ENCODE data around the gene CLIC1. TPM values are rescaled to one million over a fixed set of nuclear protein-coding genes. Genes with fewer than 3 reads are reported as not detected.
"Not testable (repeated sequence)": the region's sequence is repeated elsewhere in the genome, so short reads cannot be mapped to it uniquely, and the experiment has no call there.

Gene CLIC1
- total RNA-seq, 1 donor from 2014 or later: 425 TPM

DNA sequence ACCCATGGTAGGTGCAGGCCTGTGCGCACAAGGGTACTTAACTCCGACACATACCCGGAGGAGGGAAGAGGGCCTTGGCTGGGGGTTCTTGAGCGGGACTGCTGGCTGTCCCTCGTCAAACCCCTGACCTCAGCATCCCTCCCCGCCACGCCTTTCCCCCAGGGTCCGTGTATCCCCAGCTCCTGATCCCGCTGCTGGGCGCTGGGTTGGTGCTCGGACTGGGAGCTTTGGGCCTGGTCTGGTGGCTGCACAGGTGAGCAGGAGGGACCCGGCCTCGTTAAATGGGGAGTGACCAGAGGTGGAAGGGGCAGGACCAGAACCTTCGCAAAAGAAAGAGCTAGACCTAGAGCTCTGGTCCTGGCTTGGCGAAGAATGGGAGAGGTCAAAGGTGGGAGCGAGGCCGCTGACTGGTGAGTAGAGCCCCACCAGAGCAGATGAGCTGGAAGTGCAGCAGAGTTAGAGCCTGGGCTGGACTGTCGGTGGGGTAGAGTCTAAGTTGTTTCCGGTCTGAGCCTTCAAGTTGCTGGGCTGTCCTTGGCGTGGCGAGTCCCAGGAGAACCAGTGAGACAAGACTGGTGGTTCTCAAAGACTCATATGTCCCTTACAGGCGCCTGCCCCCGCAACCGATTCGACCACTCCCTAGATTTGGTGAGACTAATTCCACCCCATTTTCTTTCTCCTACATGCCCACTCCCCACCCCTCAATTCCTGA, 12.2 kb downstream of the CLIC1 start:
- DNase-seq (ENCODE audit: low read depth): no peak

DNA sequence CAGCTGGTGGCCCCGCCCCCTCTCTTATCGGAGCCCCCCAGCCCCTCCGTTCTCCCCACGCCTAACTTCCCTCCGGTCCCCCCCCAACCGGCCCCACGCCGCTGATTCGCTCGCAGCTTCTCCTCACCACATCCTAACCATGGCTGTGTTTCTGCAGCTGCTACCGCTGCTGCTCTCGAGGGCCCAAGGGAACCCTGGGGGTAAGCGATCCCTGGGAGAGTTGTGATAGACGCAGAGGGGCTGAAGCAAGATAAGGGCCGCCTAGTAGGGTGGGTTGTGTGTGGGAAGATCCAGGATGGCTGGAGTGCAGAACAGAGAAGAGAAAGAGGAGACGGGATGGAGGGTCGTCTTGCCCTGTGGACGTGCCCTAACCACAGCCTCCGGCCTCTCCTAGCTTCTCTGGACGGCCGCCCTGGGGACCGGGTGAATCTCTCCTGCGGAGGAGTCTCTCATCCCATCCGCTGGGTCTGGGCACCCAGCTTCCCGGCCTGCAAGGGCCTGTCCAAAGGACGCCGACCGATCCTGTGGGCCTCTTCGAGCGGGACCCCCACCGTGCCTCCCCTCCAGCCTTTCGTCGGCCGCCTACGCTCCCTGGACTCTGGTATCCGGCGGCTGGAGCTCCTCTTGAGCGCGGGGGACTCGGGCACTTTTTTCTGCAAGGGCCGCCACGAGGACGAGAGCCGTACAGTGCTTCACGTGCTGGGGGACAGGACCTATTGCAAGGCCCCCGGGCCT, 12.9 kb downstream of the CLIC1 start, which contains the start of gene MPIG6B:
Gene MPIG6B (plus strand): TSS at position 129 of the 735 bp plus-strand sequence. CDS start 11 bp downstream, at position 140.
- DNase-seq (ENCODE audit: low read depth): no peak

DNA sequence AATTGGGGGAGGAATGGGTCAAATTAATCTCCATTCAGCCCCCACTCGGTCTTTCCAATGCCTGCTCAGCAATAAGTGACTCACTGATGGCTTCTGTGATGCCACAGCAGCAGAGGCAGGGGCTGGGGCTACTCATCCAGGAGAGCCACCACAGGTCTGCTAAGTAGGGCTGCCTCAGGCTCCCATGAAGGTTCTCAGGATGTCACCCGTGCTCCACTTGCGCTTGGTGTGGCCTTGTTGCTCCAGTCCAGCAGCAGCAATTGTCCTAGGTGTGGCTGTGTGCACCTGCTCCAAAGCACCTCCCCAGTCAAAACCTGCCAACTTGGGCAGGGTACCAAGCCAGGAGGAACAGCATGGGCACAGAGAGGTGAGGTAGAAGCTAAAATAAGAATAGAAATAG, 14.2 kb downstream of the CLIC1 start:
- no peak for DNase-seq (ENCODE audit: low read depth)

DNA sequence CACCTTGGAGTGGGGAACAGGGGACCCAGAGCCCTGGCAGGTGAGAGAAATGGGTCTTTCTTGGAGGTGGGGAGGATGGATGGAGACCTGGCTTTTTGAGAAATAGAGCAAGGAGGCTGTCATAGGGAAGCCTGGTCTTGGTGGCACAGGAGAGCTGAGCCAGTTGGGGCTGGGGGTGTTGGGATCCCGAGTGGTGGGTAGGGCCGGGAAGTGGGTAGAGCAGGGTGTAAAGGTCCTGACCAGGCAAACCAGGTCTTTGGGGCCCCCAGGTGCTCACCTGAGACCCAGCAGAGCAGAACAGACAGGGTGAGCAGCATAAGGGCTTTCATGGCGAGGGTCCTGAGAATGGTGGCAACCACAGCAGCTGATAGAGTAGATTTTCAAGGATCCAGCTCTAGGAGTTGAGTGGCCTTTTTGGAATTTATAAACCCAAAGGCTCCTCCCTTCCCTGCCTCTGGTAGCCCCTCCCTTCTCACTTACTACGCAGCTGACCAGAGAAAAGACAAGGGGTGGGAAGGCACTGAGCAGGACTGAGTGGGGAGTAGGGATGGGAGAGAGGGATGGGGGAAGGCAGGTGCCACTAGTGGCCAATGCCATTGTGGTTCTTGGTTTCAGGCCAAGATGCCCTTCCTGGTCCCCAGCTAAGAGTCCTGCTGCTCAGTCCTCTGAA, 14.8 kb downstream of the CLIC1 start, which contains the start of gene LY6G6C:
Gene LY6G6C (minus strand): TSS at position 396 of the 670 bp plus-strand sequence. CDS start 67 bp downstream, at position 329.
- DNase-seq (ENCODE audit: low read depth): no peak

DNA sequence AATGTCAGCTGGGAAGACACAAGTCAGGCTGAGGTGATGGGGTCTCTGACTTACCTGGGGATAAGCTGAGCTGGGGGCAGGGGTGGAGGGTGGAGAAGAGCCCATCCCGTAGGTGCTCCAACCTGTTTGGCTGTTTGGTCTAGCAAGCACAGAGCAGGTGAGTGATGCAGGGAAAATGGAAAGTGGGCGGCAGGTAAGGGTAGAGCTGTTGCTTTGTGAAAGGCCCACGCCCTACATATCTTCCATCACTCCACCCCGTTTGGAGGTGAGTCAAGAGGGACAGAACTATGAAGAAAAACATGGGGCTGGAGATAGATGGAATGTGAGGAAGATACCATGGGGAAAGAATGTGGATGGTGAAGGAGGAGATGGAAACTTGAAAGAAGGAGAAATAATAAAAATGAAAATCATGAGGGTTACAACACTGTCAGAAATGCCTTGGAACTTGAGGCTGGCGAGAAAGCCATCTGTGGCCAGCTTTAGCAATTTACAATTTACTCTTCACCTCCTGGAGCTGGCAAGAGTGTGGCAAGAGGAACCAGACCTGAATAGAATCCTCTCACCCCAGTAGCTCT, 16.0 kb downstream of the CLIC1 start:
- no peak for DNase-seq (ENCODE audit: low read depth)

DNA sequence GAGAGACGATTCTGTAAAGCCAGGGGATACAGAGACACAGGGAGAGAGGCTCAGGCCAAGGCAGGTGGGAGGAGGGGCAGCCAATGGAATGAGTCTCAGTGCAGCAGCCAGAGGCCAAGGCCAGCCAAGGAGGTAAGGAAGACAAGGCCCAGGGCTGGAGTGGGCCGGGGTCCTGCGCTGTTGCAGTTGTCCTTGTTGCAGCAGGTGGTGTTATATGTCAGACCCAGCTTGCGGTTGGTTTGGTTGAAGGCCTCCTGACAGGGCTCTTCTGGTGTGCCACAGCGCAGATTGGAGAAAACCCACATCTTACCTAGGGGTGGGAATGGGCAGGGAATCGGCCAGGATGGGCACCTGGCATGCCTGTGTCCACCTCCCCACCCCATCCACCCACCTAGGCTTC, 17.3 kb downstream of the CLIC1 start:
- DNase-seq (ENCODE audit: low read depth): no peak

DNA sequence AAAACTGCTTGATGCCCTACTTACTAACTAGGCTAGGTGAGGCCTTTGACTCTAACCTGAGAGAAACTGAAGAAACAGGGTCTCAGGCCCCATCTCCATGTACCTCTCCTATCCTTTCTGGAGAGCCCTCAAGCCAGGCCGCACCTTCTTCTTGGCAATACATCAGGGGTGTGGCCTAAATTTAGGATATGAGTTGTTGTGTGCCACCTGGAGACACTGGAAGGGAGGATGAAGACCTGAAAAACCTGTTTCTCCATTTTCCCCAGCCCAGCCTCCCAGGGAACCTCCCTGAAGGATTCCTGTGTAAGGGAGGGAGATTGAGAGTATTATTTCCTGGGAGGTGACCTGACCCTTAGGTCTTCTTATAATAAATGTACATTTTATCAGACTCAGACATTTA, 18.1 kb downstream of the CLIC1 start:
- DNase-seq (ENCODE audit: low read depth): no peak

DNA sequence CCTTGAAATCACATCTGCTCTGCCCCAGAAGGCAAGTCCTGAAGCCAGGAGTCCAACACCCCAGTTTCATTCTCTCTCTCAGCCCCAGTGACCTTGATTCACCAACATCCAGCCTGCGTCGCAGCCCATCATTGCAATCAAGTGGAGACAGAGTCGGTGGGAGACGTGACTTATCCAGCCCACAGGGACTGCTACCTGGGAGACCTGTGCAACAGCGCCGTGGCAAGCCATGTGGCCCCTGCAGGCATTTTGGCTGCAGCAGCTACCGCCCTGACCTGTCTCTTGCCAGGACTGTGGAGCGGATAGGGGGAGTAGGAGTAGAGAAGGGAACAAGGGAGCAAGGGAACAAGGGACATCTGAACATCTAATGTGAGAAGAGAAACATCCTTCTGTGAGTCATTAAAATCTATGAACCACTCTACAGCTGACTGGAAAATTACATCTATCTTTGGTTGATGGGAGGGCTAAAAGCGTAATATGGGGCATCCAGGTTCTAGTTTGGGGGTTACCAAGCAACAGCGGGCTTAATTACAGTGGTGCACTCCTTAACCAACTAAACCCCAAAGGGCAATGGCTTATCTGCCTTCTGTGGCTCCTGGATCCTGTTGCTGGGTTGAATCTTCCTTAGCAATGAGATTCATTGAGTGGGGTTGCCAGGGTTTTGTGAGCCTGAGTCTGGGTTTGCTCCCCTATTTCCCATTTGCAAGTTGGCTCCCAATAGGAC, 18.7 kb downstream of the CLIC1 start:
- no peak for DNase-seq (ENCODE audit: low read depth)

DNA sequence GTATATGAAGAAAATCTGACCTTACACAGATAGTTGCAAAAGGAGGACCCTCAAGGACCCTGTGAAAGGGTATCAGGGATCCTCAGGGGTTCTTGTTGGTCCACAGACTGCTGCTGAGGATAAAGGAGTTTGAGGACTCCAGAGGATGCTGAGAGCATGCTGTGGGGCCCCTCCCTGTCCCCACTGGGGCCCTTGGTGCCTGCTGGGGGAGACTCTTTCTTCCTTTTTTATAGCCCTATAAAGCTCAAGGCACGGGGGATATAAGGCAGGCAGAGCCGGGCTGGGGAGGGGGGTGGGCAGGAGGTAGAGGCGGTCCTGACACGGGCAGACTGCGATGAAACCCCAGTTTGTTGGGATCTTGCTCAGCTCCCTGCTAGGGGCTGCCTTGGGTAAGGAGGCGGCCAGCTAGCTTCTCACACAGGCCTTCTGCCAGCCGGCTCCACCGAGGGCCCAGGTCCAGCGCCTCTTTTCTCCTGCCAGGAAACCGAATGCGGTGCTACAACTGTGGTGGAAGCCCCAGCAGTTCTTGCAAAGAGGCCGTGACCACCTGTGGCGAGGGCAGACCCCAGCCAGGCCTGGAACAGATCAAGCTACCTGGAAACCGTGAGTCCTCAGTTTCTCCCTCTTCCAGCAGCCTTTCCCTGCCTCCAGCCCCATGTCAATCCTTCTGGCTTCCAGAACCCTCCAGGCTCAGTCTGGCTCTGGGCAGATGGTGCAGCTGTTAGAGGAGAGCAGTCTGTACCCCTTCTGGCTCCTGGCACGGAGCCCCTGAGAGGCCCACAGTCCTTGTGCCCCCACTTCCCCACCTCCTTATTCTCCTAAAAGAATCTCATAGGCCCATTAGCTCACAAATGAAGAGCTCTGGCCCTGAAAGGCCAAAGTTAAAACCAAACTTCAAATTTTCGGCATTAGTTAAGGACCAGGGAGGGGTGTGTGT, 21.0 kb downstream of the CLIC1 start, which contains the start of gene LY6G6D:
Gene LY6G6D (plus strand): TSS at position 327 of the 937 bp plus-strand sequence. CDS start 8 bp downstream, at position 335.
- DNase-seq (ENCODE audit: low read depth): no peak

DNA sequence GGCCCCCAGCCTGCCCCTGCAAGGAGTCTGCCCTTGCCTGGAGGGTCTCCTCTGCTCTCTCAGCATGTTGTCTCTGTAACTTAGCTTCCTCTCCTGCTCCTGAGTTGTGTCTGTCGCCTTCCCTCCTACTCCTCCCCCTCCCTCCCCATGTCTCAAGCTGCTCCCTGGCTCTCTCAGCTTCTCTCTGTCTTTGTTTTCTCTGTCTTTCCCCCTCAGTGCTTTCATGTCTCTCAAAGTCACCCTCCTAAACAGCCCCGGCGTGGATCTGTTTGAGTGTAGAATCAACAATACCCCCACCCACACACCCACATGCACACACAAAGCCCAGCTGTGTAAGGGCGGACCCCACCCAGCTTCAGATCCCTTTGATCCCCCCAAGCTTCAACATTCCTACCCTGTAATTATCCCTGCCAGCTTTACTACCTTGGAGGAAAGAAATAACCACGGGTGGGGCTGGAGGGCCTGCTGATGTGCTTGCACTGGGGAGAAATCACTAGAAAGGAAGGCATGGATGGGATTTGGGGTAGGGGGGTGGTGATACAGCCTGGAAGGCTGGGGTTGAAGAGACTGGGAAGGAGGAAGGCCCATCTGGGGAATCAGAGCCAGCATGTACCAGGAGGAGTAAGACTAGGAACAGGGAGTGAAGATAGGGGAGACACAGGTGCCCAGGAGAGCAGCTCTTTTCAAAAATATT, 22.2 kb downstream of the CLIC1 start:
- DNase-seq (ENCODE audit: low read depth): no peak

DNA sequence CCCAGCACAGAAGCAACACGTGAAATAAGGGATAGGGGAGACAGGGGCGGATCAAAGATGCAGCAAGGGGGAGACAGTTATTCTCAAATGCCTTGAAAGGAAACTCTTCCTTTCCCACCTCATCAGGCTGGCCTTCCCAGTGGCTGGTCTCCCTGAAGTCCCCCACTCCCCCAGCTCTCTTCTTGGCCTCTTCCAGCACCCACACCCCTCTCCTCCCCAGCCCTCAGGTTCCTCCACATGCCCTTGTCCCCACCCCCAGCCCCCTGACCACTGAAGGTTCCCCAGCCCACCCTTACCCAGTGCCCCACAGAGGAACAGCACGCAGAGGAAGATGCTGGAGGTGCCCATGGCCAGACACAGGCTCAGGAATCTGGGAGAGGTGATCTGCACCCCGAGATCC, 22.9 kb downstream of the CLIC1 start:
- no peak for DNase-seq (ENCODE audit: low read depth)

DNA sequence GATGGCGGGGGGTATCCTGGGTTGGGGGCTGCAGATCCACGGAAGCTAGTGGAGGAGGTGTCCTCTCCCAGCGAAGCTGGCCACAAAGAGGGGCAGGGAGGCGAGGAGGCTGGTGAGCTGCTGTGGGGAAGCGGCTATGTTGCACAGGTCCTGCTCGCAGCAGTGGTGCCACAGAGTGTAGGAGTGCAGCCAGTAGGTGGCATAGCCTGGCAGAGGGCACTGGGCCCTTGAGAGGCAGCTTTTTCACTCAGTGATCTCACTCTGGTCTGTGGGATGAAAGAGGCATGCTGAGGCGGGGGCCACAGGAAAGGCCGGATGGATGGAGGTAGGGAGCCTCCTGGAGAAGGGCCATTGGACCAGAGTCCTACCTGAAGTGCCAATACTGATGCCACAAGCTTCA, 24.0 kb downstream of the CLIC1 start:
- DNase-seq (ENCODE audit: low read depth): peak; percentile 8

DNA sequence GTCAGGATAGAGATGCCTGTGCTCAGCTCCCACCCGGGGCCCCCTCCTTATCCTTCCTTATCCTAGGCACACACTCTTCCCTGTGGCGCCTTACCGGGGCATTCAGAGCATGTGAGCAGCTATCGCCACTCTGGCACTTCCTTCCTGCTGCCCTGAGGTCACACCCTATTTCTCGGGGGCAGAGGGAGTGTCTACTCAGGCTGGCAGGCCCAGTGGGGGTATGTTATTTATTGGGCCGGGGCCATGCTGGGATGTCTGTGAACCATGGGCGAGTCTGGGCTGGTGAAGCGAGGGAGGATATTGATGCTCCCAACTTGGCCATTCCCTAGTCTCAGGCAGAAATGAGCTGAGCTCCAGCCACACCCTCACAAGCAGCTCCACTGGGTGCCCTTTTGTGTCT, 25.1 kb downstream of the CLIC1 start:
- no peak for DNase-seq (ENCODE audit: low read depth)

DNA sequence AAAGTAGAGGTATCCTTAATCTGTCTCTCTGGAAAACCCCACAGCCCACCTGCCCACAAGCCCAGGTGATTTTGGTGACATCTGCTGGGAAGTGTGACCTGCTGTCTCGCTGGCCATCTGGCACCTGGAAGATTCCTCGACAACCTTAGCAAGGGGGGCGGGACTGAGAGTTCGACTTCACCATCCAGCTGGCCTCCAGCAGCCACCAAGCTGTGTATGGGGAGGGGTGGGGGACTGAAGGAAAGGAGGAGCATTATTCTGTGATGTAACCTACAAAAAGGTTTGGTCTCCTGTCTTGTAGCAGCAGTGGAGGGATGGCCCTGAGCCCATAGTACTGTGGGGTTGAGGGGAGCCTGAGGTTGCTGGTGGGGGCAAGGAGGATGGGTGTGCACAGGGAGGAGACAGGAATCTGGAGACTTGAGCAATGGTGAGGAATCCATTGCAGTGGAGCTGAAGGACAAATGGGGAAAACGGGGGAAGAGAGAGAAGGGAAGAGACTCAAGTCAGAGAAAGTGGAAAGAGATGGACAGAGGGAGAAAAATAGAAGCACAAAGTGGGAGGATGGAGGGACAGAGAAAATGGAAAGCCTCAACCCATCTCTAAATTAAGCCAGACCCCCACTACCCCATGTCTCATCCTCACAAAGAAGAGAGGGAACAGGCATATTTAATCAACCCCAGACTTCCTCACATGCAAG, 25.7 kb downstream of the CLIC1 start:
- DNase-seq (ENCODE audit: low read depth): no peak

DNA sequence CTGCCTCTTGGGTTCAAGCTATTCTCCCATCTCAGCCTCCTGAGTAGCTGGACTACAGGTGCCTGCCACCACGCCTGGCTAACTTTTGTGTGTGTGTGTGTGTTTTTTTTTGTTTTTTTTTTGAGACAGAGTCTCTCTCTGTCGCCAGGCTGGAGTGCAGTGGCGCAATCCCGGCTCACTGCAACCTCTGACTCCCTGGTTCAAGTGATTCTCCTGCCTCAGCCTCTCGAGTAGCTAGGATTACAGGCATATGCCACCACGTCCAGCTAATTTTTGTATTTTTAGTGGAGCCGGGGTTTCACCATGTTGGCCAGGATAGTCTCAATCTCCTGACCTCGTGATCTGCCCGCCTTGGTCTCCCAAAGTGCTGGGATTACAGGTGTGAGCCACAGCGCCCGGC, 27.2 kb downstream of the CLIC1 start:
- not testable (repeated sequence) for DNase-seq (ENCODE audit: low read depth)

DNA sequence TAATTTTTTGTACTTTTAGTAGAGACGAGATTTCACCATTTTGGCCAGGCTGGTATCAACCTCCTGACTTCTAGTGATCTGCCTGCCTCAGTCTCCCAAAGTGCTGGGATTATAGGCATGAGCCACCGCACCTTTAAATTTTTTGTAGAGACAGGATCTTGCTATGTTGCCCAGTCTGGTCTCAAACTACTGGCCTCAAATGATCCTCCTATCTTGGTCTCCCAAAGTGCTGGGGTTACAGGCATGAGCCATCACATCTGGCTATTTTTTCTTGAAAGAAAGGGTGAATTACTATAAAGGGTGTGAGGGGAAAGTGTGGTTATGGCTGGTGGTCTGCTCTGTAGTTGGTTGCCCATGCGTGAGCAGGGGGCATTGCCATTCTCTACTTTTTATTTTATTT, 28.1 kb downstream of the CLIC1 start:
- DNase-seq (ENCODE audit: low read depth): no peak

DNA sequence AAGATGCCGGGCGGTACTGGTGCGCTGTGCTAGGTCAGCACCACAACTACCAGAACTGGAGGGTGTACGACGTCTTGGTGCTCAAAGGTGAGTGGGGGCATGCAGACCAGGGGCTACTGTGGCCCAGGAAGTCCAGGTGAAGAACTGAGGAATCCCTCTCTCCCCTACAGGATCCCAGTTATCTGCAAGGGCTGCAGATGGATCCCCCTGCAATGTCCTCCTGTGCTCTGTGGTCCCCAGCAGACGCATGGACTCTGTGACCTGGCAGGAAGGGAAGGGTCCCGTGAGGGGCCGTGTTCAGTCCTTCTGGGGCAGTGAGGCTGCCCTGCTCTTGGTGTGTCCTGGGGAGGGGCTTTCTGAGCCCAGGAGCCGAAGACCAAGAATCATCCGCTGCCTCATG, 28.6 kb downstream of the CLIC1 start:
- DNase-seq (ENCODE audit: low read depth): no peak

DNA sequence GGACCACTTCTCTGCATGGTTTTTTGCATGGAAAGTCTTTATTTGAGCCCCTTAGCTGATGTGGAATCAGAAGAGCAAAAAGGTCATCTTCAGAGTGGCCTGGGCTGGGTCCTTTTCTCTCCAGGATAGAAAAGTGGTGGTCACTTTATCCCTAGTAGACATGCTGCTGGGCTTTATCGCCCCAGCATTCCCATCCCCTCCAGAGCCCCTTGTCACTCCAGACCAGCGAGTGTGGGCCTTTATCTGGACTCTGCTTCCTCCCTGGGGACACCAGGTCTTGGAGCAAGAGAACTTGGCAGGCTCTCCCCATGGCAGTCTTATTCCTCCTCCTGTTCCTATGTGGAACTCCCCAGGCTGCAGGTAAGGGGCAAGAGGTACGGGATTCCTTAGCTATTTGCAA, 29.7 kb downstream of the CLIC1 start, which contains the start of gene LY6G6F:
Gene LY6G6F (plus strand): TSS at position 268 of the 400 bp plus-strand sequence. CDS start 41 bp downstream, at position 309.
- no peak for DNase-seq (ENCODE audit: low read depth)

Data from myocyte (in vitro differentiated cells).